KMS-11 (cell line): Measurements from ENCODE around the gene ITPRIP.

Experiments used
- H2AFZ ChIP-seq: fragments of 200-600 bp; sonication (generic); 2 replicates; pipeline ENCODE4 v1.6.1; 2016; ENCODE audit warnings: antibody characterized with exemption, mixed run types, low read depth
- H3K27ac ChIP-seq: fragments of 200-600 bp; sonication (generic); 2 replicates; pipeline ENCODE4 v1.6.1; 2016; ENCODE audit warnings: mild to moderate bottlenecking, mixed run types
- H3K27me3 ChIP-seq: fragments of 200-600 bp; sonication (generic); 2 replicates; pipeline ENCODE4 v1.6.1; 2017; ENCODE audit warnings: mild to moderate bottlenecking, low read depth, mixed run types, moderate library complexity; ENCODE audit not compliant: insufficient read depth
- H3K36me3 ChIP-seq: fragments of 200-600 bp; sonication (generic); 2 replicates; pipeline ENCODE4 v1.6.1; 2017; ENCODE audit warnings: mild to moderate bottlenecking, mixed run types; ENCODE audit not compliant: insufficient read depth
- H3K4me1 ChIP-seq: fragments of 200-600 bp; sonication (generic); 2 replicates; pipeline ENCODE4 v1.6.1; 2016; ENCODE audit warnings: mild to moderate bottlenecking, low read depth, mixed run types; ENCODE audit not compliant: poor library complexity, severe bottlenecking
- H3K4me2 ChIP-seq: fragments of 200-600 bp; sonication (generic); 2 replicates; pipeline ENCODE4 v1.7.0; 2016; ENCODE audit warnings: mild to moderate bottlenecking, mixed run types
- H3K4me3 ChIP-seq: fragments of 200-600 bp; sonication (generic); IDR thresholded peaks from 2 replicates; pipeline ENCODE4 v1.6.1; 2017; ENCODE audit warnings: low read depth, low read length, mixed read lengths; ENCODE audit not compliant: insufficient read depth
- H3K79me2 ChIP-seq: fragments of 200-600 bp; sonication (generic); 2 replicates; pipeline ENCODE4 v1.6.1; 2016; ENCODE audit warnings: low read depth, mixed run types; ENCODE audit not compliant: insufficient read depth
- H3K9ac ChIP-seq: fragments of 200-600 bp; sonication (generic); 2 replicates; pipeline ENCODE4 v1.6.1; 2016; ENCODE audit warnings: mild to moderate bottlenecking, mixed run types
- H4K20me1 ChIP-seq: fragments of 200-600 bp; sonication (generic); 2 replicates; pipeline ENCODE4 v1.6.1; 2016; ENCODE audit warnings: mild to moderate bottlenecking, mixed run types; ENCODE audit not compliant: insufficient read depth
- TF ChIP-seq, protein P1 (sequence below): fragments of 200-600 bp; sonication (generic); conservative IDR thresholded peaks from 2 replicates; pipeline ENCODE4 v1.6.1; 2017; ENCODE audit warnings: low read depth, mild to moderate bottlenecking, antibody characterized with exemption, low read length, moderate library complexity, mixed read lengths

Gene ITPRIP

DNA sequence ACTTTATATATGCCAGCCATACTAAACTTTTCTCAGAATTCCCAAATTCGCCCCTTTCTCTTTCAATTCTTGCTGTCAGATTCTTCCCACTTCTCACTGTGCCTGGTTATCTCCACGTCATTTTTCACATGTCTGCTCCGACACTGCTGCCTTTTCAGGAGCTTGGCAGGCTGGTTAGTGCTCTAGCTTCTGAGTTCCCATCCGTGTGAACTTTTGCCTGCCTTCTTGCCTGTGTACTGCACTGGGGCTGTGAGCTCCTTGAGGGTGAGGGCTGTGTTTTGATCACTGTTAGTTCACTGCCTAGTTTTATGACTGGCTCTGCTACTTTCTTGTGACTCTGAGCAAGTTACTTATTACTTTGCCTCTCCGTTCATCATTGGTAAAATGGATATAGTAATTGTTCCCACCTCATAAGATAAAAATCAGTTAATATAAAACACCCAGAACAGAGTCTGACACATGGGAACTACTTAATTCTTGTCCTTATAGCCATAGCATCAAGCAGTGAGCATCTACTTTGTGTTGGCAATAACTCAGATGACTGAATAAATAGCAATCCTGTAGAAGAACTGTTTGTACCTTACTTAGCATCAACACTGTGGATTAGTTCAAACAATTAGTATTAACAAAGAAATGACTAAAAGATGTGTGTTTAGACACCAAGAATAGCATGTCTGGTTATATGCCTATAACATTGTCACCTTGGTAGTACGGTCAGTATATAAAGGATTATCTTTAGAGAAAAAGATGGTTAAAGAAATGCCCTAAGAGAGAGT, 78.1 kb downstream of the ITPRIP start:
- H3K4me1 ChIP-seq = peaks cover 25% of the 10 kb centered on the region
- no peaks in the 10 kb centered on the region for H3K36me3 ChIP-seq
- H4K20me1 ChIP-seq = no peaks in the 10 kb centered on the region
- no peak overlapping the region for H3K4me2 ChIP-seq
- H3K9ac ChIP-seq = no peak overlapping the region
- TF ChIP-seq, protein P1, sequence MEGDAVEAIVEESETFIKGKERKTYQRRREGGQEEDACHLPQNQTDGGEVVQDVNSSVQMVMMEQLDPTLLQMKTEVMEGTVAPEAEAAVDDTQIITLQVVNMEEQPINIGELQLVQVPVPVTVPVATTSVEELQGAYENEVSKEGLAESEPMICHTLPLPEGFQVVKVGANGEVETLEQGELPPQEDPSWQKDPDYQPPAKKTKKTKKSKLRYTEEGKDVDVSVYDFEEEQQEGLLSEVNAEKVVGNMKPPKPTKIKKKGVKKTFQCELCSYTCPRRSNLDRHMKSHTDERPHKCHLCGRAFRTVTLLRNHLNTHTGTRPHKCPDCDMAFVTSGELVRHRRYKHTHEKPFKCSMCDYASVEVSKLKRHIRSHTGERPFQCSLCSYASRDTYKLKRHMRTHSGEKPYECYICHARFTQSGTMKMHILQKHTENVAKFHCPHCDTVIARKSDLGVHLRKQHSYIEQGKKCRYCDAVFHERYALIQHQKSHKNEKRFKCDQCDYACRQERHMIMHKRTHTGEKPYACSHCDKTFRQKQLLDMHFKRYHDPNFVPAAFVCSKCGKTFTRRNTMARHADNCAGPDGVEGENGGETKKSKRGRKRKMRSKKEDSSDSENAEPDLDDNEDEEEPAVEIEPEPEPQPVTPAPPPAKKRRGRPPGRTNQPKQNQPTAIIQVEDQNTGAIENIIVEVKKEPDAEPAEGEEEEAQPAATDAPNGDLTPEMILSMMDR = no peak
- no peak overlapping the region for H2AFZ ChIP-seq
- no peaks in the 10 kb centered on the region for H3K27me3 ChIP-seq
- H3K4me3 ChIP-seq = no peak overlapping the region
- H3K27ac ChIP-seq = no peak overlapping the region
- H3K79me2 ChIP-seq = peaks cover 34% of the 10 kb centered on the region; the same call in 1 of the 2 replicates
